Esophagus squamous epithelium (tissue), 4 donors: ENCODE measurements around the gene SLC6A2.

Experiments
- CTCF ChIP-seq, 6 experiments: fragments of 450-650 bp in 4 of 6; fragments of 200-600 bp in 2 of 6; sonication (generic) in 2 of 6; IDR thresholded peaks; one replicate each; pipeline ENCODE4 v1.5.1; 2016 to 2019; ENCODE audit warnings: antibody characterized with exemption in 6 of 6, mild to moderate bottlenecking in 4 of 6, moderate library complexity in 4 of 6
- POLR2A ChIP-seq, 4 donors: fragments of 450-650 bp; IDR thresholded peaks; one replicate each; pipeline ENCODE4 v1.6.1; 2017; ENCODE audit warnings: antibody characterized with exemption in 4 of 4, mild to moderate bottlenecking in 4 of 4, moderate library complexity in 3 of 4

- TF ChIP-seq CTCF (IDR thresholded peaks at IDR 0.05) (no peak), POLR2A (IDR thresholded peaks at IDR 0.05) (no peak)
Observed at GRCh38 chr16:55698946-55699345, 43.2 kb downstream of the SLC6A2 start.
